Uterus (tissue), 2 donors: ENCODE results near the gene FRMPD2.

Source experiments
- CTCF ChIP-seq, 4 experiments: fragments of 200-600 bp in 2 of 4; fragments of 450-650 bp in 2 of 4; sonication (generic) in 2 of 4; IDR thresholded peaks; one replicate each; pipeline ENCODE4 v1.5.1; 2016 to 2019; ENCODE audit warnings: antibody characterized with exemption in 4 of 4, mild to moderate bottlenecking in 2 of 4, moderate library complexity in 1 of 4
- POLR2A ChIP-seq, 2 donors: fragments of 450-650 bp; IDR thresholded peaks; one replicate each; pipeline ENCODE4 v1.6.1; 2016; ENCODE audit warnings: antibody characterized with exemption in 2 of 2, mild to moderate bottlenecking in 1 of 2, moderate library complexity in 1 of 2

DNA sequence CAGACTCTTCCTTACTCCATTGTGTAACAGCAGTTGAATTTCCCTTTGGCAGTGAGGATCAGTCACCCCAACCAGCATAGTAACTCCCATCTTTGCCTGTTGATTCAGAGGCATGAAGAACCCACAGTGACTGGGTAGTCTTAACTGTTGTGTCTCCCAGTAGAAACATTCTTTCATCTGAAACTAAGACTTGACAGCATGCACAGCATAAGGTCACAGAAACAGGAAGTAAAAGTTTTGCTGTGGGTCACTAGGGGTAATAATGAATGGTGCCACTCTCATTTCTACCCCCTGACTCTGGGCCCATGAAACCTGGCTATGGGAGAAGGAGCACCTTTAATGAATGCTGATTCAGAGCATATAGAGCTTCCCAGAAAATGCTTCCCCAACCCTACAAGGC is 8.3 kb upstream of the FRMPD2 start:
- TF ChIP-seq CTCF (IDR thresholded peaks at IDR 0.05) (no peak), POLR2A (IDR thresholded peaks at IDR 0.05) (no peak)
